Esophagus (tissue), 2 donors: ENCODE results near the gene CRYAB. TPM values are rescaled to one million over a fixed set of nuclear protein-coding genes. Genes with fewer than 3 reads are reported as not detected.
"Not testable (repeated sequence)": the region's sequence is repeated elsewhere in the genome, so short reads cannot be mapped to it uniquely, and the experiment has no call there.

Source experiments
- H3K27ac ChIP-seq, 2 donors: one replicate each; pipeline ENCODE4 v1.5.1; 2013; ENCODE audit warnings: low read depth in 2 of 2, mild to moderate bottlenecking in 2 of 2, inconsistent platforms in 1 of 2, low read length in 1 of 2, moderate library complexity in 1 of 2
- H3K27me3 ChIP-seq, 2 donors: one replicate each; pipeline ENCODE4 v1.6.1; 2013; ENCODE audit warnings: low read length in 2 of 2, control low read depth in 1 of 2, mild to moderate bottlenecking in 1 of 2; ENCODE audit not compliant: insufficient read depth in 2 of 2, control insufficient read depth in 1 of 2
- H3K36me3 ChIP-seq, 2 donors: one replicate each; pipeline ENCODE4 v1.6.1; 2013; ENCODE audit warnings: low read length in 1 of 2; ENCODE audit not compliant: control insufficient read depth in 2 of 2, insufficient read depth in 2 of 2
- H3K4me1 ChIP-seq, 2 donors: one replicate each; pipeline ENCODE4 v1.6.1; 2013; ENCODE audit warnings: low read length in 1 of 2; ENCODE audit not compliant: control insufficient read depth in 2 of 2, insufficient read depth in 2 of 2
- H3K4me3 ChIP-seq, 2 donors: one replicate each; pipeline ENCODE4 v1.5.1; 2013; ENCODE audit warnings: low read length in 2 of 2, mild to moderate bottlenecking in 2 of 2, low read depth in 1 of 2, moderate library complexity in 1 of 2
- H3K9me3 ChIP-seq, 2 donors: one replicate each; pipeline ENCODE4 v1.6.1; 2013; ENCODE audit warnings: mild to moderate bottlenecking in 2 of 2, low read depth in 1 of 2, low read length in 1 of 2, moderate library complexity in 1 of 2; ENCODE audit not compliant: control insufficient read depth in 2 of 2, insufficient read depth in 1 of 2
- WGBS, 2 donors: extraction: QIAGEN DNeasy Blood & Tissue Kit; methylation state at CpG; one replicate each; pipeline ENCODE4 v1.1.7; 2013; 5-methylcytosine and 5-hydroxymethylcytosine counted together
- polyA plus RNA-seq, 2 donors: library from polyadenylated mRNA; stranded (reverse); fragments of 200-250 nt; gene quantifications; one replicate each; pipeline ENCODE4 v1.2.3, GENCODE V29; 2013
- donor health status: healthy with polysubstance abuse.
- donor health status: Bipolar disorder and iron deficiency.

CRYAB gene
- polyA plus RNA-seq, 2 donors: 89.6 to 173 TPM

- not testable (repeated sequence) for H3K27me3 ChIP-seq, H3K36me3 ChIP-seq, H3K4me3 ChIP-seq, H3K4me1 ChIP-seq, H3K27ac ChIP-seq, H3K9me3 ChIP-seq
- WGBS, 2 donors: 68 to 91% methylated on average over 4 of the region's 4 CpGs
These were observed 26.5 kb downstream of the CRYAB start for GRCh38 chr11:111885053-111885452.

- Histone ChIP-seq H3K4me3 (no peak overlapping the region), H3K36me3 (no peaks in the 10 kb centered on the region), H3K4me1 (peaks cover 0 to 2% of the 10 kb centered on the region in 2 donors), H3K27me3 (no peaks in the 10 kb centered on the region), H3K9me3 (no peaks in the 10 kb centered on the region), H3K27ac (no peak overlapping the region)
- WGBS, 2 donors: 93 to 94% methylated on average over 5 of the region's 5 CpGs
These were observed 29.4 kb downstream of the CRYAB start for GRCh38 chr11:111882202-111882601.

GRCh38 chr11:111879637-111879960, 32.0 kb downstream of the CRYAB start:
- WGBS, 2 donors: 26 to 37% methylated on average over 6 of the region's 6 CpGs
- peak overlapping the region; percentile 97 to 100 for H3K27ac ChIP-seq
- H3K4me3 ChIP-seq: peak overlapping the region; percentile 65

GRCh38 chr11:111878849-111879636, 32.5 kb downstream of the CRYAB start, which contains the start of the genes CFAP68 and FDXACB1:
Gene CFAP68 (plus strand): TSS chr11:111879541. CDS start chr11:111879561, 20 bp downstream.
Gene FDXACB1 (minus strand): TSS chr11:111879165. CDS start chr11:111879132, 33 bp downstream.
- Histone ChIP-seq H3K27me3 (no peaks in the 10 kb centered on the region), H3K4me3 (peak within 1 kb of the TSS; percentile 65), H3K4me1 (peaks cover 0 to 2% of the 10 kb centered on the region in 2 donors), H3K9me3 (no peaks in the 10 kb centered on the region), H3K27ac (peak within 1 kb of the TSS; percentile 97 to 100), H3K36me3 (no peaks in the 10 kb centered on the region)
- WGBS, 2 donors: 0% methylated on average over 55 of the region's 55 CpGs

More at GRCh38 chr11:111879637-111879960, 32.0 kb downstream of the CRYAB start:
- no peaks in the 10 kb centered on the region for H3K36me3 ChIP-seq
- no peaks in the 10 kb centered on the region for H3K27me3 ChIP-seq
- peaks cover 0 to 2% of the 10 kb centered on the region in 2 donors for H3K4me1 ChIP-seq
- no peaks in the 10 kb centered on the region for H3K9me3 ChIP-seq

GRCh38 chr11:111878385-111878848, 33.2 kb downstream of the CRYAB start:
- peak overlapping the region; percentile 65 for H3K4me3 ChIP-seq
- 0% methylated on average over 13 of the region's 13 CpGs for WGBS, 2 donors
- H3K9me3 ChIP-seq: no peaks in the 10 kb centered on the region
- no peaks in the 10 kb centered on the region for H3K27me3 ChIP-seq
- no peaks in the 10 kb centered on the region for H3K36me3 ChIP-seq
- H3K4me1 ChIP-seq: peaks cover 0 to 2% of the 10 kb centered on the region in 2 donors
- peak overlapping the region; percentile 97 to 100 for H3K27ac ChIP-seq

GRCh38 chr11:111871693-111872161, 39.8 kb downstream of the CRYAB start:
- Histone ChIP-seq H3K27ac (peak overlapping the region; percentile 88 to 89), H3K27me3 (no peaks in the 10 kb centered on the region), H3K36me3 (peaks cover 0 to 2% of the 10 kb centered on the region in 2 donors), H3K4me3 (peak overlapping the region; percentile 87 to 99), H3K4me1 (no peaks in the 10 kb centered on the region), H3K9me3 (no peaks in the 10 kb centered on the region)
- 57 to 60% methylated on average over 5 of the region's 5 CpGs for WGBS, 2 donors

- peak within 1 kb of the TSS; percentile 87 to 99 for H3K4me3 ChIP-seq
- peak within 1 kb of the TSS; percentile 88 to 89 for H3K27ac ChIP-seq
These were observed 40.5 kb downstream of the CRYAB start, which contains the start of gene ALG9 for GRCh38 chr11:111870886-111871692. Gene ALG9 (minus strand): TSS chr11:111871581. CDS start chr11:111871482, 99 bp downstream.

GRCh38 chr11:111870522-111870885, 41.1 kb downstream of the CRYAB start:
- Histone ChIP-seq H3K4me3 (peak overlapping the region; percentile 87 to 99), H3K27me3 (no peaks in the 10 kb centered on the region), H3K4me1 (no peaks in the 10 kb centered on the region), H3K36me3 (peaks cover 0 to 2% of the 10 kb centered on the region in 2 donors), H3K9me3 (no peaks in the 10 kb centered on the region), H3K27ac (peak overlapping the region; percentile 88 to 89)

More at GRCh38 chr11:111870886-111871692, 40.5 kb downstream of the CRYAB start, which contains the start of gene ALG9:
- H3K36me3 ChIP-seq: peaks cover 0 to 2% of the 10 kb centered on the region in 2 donors
- no peaks in the 10 kb centered on the region for H3K27me3 ChIP-seq
- no peaks in the 10 kb centered on the region for H3K9me3 ChIP-seq
- WGBS, 2 donors: 0% methylated on average over 41 to 51 of the region's 51 CpGs
- H3K4me1 ChIP-seq: no peaks in the 10 kb centered on the region

- Histone ChIP-seq H3K4me3 (no peak overlapping the region), H3K27me3 (no peaks in the 10 kb centered on the region), H3K4me1 (no peaks in the 10 kb centered on the region), H3K36me3 (peaks cover 0 to 2% of the 10 kb centered on the region in 2 donors), H3K27ac (no peak overlapping the region), H3K9me3 (no peaks in the 10 kb centered on the region)
- 45 to 69% methylated on average over 1 of the region's 1 CpG for WGBS, 2 donors
These were observed 41.5 kb downstream of the CRYAB start for GRCh38 chr11:111870113-111870512.
